HEK293 (cell line): ENCODE measurements around the gene DIP2B.

Source experiments
- CTCF ChIA-PET: fragments of 350-600 bp; formaldehyde crosslinking; extraction: SDS; loops from one replicate; lab custom pipeline; 2021; ENCODE audit warnings: antibody characterized with exemption; lab: Yijun Ruan, JAX
- POLR2A ChIA-PET: fragments of 300-600 bp; formaldehyde crosslinking; extraction: SDS; loops from one replicate; lab custom pipeline; 2020; ENCODE audit warnings: antibody characterized with exemption, inconsistent platforms; lab: Yijun Ruan, JAX
- H3K27ac ChIP-seq: fragments of 200-500 bp; sonication (Bioruptor generic); 2 replicates; pipeline ENCODE4 v1.5.1; 2014; ENCODE audit warnings: low read depth, low read length, control low read depth, inconsistent platforms; ENCODE audit errors: extremely low read depth
- H3K36me3 ChIP-seq, 2 experiments: fragments of 200-500 bp in 1 of 2; sonication (Bioruptor generic) in 1 of 2; 1 replicate in 1 of 2; 2 replicates in 1 of 2; pipeline ENCODE4 v1.5.1; 2014 to 2017; ENCODE audit warnings: inconsistent platforms in 2 of 2, low read length in 2 of 2; ENCODE audit not compliant: control insufficient read depth in 2 of 2, insufficient read depth in 1 of 2
- H3K4me1 ChIP-seq: fragments of 200-500 bp; sonication (Bioruptor generic); 2 replicates; pipeline ENCODE4 v1.5.1; 2014; ENCODE audit warnings: mild to moderate bottlenecking, low read length, inconsistent platforms; ENCODE audit not compliant: control insufficient read depth, insufficient read depth
- H3K4me3 ChIP-seq: 2 replicates; pipeline ENCODE4 v1.5.1; 2011; ENCODE audit warnings: low read depth, mild to moderate bottlenecking, control low read depth, low read length, moderate library complexity
- H3K9me3 ChIP-seq: fragments of 200-500 bp; sonication (Bioruptor generic); 2 replicates; pipeline ENCODE4 v1.5.1; 2014; ENCODE audit warnings: low read depth, low read length, inconsistent platforms; ENCODE audit not compliant: control insufficient read depth, insufficient read depth
- GFI1B ChIP-seq: fragments of 450-650 bp; formaldehyde crosslinking; IDR thresholded peaks from 2 replicates; pipeline ENCODE4 v1.5.1; 2016; ENCODE audit warnings: missing biosample characterization, missing genetic modification characterization
- GLI4 ChIP-seq: fragments of 450-650 bp; formaldehyde crosslinking; IDR thresholded peaks from 2 replicates; pipeline ENCODE4 v1.5.1; 2016; ENCODE audit warnings: missing biosample characterization, missing genetic modification characterization
- ZNF112 ChIP-seq: fragments of 450-650 bp; formaldehyde crosslinking; IDR thresholded peaks from 2 replicates; pipeline ENCODE4 v1.5.0; 2017; ENCODE audit warnings: missing biosample characterization, missing genetic modification characterization
- ZNF146 ChIP-seq: fragments of 450-650 bp; formaldehyde crosslinking; IDR thresholded peaks from 2 replicates; pipeline ENCODE4 v1.5.1; 2016; ENCODE audit warnings: missing biosample characterization, missing genetic modification characterization
- ZNF16 ChIP-seq: fragments of 450-650 bp; formaldehyde crosslinking; IDR thresholded peaks from 2 replicates; pipeline ENCODE4 v1.5.1; 2016; ENCODE audit warnings: low read depth, missing biosample characterization, missing genetic modification characterization
- ZNF169 ChIP-seq: fragments of 450-650 bp; formaldehyde crosslinking; IDR thresholded peaks from 2 replicates; pipeline ENCODE4 v1.5.1; 2016; ENCODE audit warnings: missing biosample characterization, missing genetic modification characterization
- ZNF174 ChIP-seq: fragments of 450-650 bp; formaldehyde crosslinking; IDR thresholded peaks from 2 replicates; pipeline ENCODE4 v1.5.0; 2017; ENCODE audit warnings: missing biosample characterization, mild to moderate bottlenecking, missing genetic modification characterization
- ZNF2 ChIP-seq: fragments of 450-650 bp; formaldehyde crosslinking; IDR thresholded peaks from 2 replicates; pipeline ENCODE4 v1.5.1; 2016; ENCODE audit warnings: missing biosample characterization, missing genetic modification characterization
- ZNF214 ChIP-seq: fragments of 450-650 bp; formaldehyde crosslinking; IDR thresholded peaks from 2 replicates; pipeline ENCODE4 v1.5.1; 2017; ENCODE audit warnings: missing biosample characterization, mild to moderate bottlenecking, missing genetic modification characterization, borderline replicate concordance
- ZNF311 ChIP-seq: fragments of 450-650 bp; formaldehyde crosslinking; IDR thresholded peaks from 2 replicates; pipeline ENCODE4 v1.5.1; 2017; ENCODE audit warnings: missing biosample characterization, missing genetic modification characterization, borderline replicate concordance
- ZNF558 ChIP-seq: fragments of 450-650 bp; formaldehyde crosslinking; IDR thresholded peaks from 2 replicates; pipeline ENCODE4 v1.5.1; 2016; ENCODE audit warnings: missing biosample characterization, missing genetic modification characterization
- ZNF658 ChIP-seq: fragments of 450-650 bp; formaldehyde crosslinking; IDR thresholded peaks from 2 replicates; pipeline ENCODE4; 2016; ENCODE audit warnings: missing biosample characterization, missing genetic modification characterization
- ZNF777 ChIP-seq: fragments of 450-650 bp; formaldehyde crosslinking; IDR thresholded peaks from 2 replicates; pipeline ENCODE4 v1.5.1; 2017; ENCODE audit warnings: missing biosample characterization, missing genetic modification characterization, borderline replicate concordance
- TF ChIP-seq, protein P1 (sequence below): fragments of 450-650 bp; formaldehyde crosslinking; IDR thresholded peaks from 2 replicates; pipeline ENCODE4 v1.5.1; 2016; ENCODE audit warnings: missing biosample characterization, missing genetic modification characterization
- TF ChIP-seq, protein P2 (sequence below): fragments of 450-650 bp; formaldehyde crosslinking; IDR thresholded peaks from 2 replicates; pipeline ENCODE4 v1.5.1; 2017; ENCODE audit warnings: missing biosample characterization, missing genetic modification characterization
- TF ChIP-seq, protein P3 (sequence below): fragments of 450-650 bp; formaldehyde crosslinking; IDR thresholded peaks from 2 replicates; pipeline ENCODE4 v1.5.1; 2016; ENCODE audit warnings: missing biosample characterization, missing genetic modification characterization
- TF ChIP-seq, protein P4 (sequence below): fragments of 450-650 bp; formaldehyde crosslinking; IDR thresholded peaks from 2 replicates; pipeline ENCODE4 v1.5.1; 2016; ENCODE audit warnings: missing biosample characterization, missing genetic modification characterization
- TF ChIP-seq, protein P5 (sequence below): fragments of 450-650 bp; formaldehyde crosslinking; optimal IDR thresholded peaks from 2 replicates; pipeline ENCODE3; 2016; ENCODE audit warnings: missing biosample characterization, mild to moderate bottlenecking, missing genetic modification characterization
- TF ChIP-seq, protein P6 (sequence below): fragments of 450-650 bp; formaldehyde crosslinking; IDR thresholded peaks from 2 replicates; pipeline ENCODE4 v1.5.1; 2016; ENCODE audit warnings: missing biosample characterization, missing genetic modification characterization
- TF ChIP-seq, protein P7 (sequence below): fragments of 450-650 bp; formaldehyde crosslinking; IDR thresholded peaks from 2 replicates; pipeline ENCODE4 v1.5.1; 2016; ENCODE audit warnings: missing biosample characterization, missing genetic modification characterization

DIP2B gene

DNA sequence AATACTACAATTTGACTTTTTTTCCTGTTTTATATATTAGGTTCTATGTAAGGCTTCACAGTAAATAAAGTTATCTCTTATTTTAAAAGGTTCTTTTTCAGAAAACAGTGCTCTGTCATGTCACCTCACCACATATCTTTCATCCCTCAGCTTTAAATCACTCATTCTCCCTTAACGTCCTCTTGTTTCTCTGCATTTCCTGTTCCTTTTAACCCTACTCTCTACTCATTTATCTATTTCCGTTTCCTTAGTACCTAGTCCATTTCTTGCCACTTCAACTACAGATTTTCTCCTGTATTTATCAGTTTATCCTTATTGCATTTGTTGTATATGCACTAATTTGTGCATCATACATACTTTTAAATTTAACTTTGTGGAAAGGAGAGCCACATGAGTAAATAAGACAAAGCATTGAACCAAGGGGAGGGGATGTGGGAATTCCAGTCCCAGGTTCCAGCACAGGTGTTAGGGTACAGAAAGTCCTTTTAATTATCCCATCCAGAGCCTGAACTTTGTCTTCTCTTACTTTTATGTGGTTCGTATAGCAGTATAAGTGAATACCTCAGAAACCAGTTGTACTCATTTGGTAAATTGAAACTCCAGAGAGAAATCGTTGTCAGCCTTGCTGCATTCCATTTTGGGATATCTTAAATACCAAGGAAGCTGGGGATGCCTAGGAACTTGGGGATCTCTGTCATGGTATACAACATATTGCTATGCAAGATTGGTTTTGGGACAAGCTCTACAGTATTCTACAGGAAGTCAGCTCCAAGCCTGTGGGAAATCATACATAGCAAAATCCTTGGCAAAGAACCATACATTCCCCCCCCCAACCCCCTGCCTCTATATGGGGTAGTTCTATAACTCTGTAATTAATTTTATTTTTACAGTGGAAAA lies 120.5 kb downstream of the DIP2B start:
- H3K4me3 ChIP-seq = no peak overlapping the region
- H3K36me3 ChIP-seq = peaks cover 0 to 4% of the 10 kb centered on the region in 2 experiments; a peak in 2 of 3 replicates
- CTCF ChIA-PET = interaction anchor here (0.6 kb wide), 2 partner anchors 77 to 120 kb away, joined by 3 to 4 read pairs; no protein-coding TSS in a partner anchor
- POLR2A ChIA-PET = no interaction called here
- H3K27ac ChIP-seq = no peak overlapping the region
- no peaks in the 10 kb centered on the region for H3K9me3 ChIP-seq
- H3K4me1 ChIP-seq = peaks cover 13% of the 10 kb centered on the region
- TF ChIP-seq ZNF311 (tag by site-specific recombination) (no peak), ZNF214 (tag by site-specific recombination) (no peak), GFI1B (tag by site-specific recombination) (no peak), ZNF2 (tag by site-specific recombination) (no peak), ZNF658 (tag by site-specific recombination) (no peak)
- TF ChIP-seq, protein P1, sequence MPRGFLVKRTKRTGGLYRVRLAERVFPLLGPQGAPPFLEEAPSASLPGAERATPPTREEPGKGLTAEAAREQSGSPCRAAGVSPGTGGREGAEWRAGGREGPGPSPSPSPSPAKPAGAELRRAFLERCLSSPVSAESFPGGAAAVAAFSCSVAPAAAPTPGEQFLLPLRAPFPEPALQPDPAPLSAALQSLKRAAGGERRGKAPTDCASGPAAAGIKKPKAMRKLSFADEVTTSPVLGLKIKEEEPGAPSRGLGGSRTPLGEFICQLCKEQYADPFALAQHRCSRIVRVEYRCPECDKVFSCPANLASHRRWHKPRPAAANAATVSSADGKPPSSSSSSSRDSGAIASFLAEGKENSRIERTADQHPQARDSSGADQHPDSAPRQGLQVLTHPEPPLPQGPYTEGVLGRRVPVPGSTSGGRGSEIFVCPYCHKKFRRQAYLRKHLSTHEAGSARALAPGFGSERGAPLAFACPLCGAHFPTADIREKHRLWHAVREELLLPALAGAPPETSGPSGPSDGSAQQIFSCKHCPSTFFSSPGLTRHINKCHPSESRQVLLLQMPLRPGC (tag by site-specific recombination) = no peak
- TF ChIP-seq, protein P2, sequence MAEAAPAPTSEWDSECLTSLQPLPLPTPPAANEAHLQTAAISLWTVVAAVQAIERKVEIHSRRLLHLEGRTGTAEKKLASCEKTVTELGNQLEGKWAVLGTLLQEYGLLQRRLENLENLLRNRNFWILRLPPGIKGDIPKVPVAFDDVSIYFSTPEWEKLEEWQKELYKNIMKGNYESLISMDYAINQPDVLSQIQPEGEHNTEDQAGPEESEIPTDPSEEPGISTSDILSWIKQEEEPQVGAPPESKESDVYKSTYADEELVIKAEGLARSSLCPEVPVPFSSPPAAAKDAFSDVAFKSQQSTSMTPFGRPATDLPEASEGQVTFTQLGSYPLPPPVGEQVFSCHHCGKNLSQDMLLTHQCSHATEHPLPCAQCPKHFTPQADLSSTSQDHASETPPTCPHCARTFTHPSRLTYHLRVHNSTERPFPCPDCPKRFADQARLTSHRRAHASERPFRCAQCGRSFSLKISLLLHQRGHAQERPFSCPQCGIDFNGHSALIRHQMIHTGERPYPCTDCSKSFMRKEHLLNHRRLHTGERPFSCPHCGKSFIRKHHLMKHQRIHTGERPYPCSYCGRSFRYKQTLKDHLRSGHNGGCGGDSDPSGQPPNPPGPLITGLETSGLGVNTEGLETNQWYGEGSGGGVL = no peak
- TF ChIP-seq, protein P3, sequence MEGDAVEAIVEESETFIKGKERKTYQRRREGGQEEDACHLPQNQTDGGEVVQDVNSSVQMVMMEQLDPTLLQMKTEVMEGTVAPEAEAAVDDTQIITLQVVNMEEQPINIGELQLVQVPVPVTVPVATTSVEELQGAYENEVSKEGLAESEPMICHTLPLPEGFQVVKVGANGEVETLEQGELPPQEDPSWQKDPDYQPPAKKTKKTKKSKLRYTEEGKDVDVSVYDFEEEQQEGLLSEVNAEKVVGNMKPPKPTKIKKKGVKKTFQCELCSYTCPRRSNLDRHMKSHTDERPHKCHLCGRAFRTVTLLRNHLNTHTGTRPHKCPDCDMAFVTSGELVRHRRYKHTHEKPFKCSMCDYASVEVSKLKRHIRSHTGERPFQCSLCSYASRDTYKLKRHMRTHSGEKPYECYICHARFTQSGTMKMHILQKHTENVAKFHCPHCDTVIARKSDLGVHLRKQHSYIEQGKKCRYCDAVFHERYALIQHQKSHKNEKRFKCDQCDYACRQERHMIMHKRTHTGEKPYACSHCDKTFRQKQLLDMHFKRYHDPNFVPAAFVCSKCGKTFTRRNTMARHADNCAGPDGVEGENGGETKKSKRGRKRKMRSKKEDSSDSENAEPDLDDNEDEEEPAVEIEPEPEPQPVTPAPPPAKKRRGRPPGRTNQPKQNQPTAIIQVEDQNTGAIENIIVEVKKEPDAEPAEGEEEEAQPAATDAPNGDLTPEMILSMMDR (tag by site-specific recombination) = no peak

DNA sequence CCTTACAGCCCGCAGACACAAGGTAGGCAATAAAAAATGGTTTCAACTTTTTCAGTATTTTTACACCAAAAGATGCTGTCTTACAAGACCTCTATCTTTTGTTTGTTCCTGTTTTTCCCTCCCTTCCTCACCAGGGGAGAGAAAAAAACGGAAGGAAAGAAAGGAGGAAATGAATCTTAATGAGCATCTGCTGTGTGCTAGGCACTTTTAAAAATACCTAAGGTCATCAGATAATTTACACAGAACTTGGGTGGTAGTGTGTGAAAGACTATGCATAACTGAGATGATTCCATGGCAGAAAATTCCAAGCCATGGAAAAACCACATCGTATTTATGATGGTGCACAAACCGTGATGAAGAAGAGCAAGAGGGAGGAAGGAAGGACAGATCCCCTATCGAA lies 121.2 kb downstream of the DIP2B start:
- Histone ChIP-seq H3K9me3 (no peaks in the 10 kb centered on the region), H3K27ac (no peak overlapping the region), H3K36me3 (peaks cover 0 to 4% of the 10 kb centered on the region in 2 experiments; a peak in 2 of 3 replicates), H3K4me1 (peaks cover 8% of the 10 kb centered on the region), H3K4me3 (no peak overlapping the region)
- CTCF ChIA-PET = interaction anchor here (0.6 to 2.9 kb wide), 2 partner anchors 12 to 121 kb away, joined by 4 to 12 read pairs; no protein-coding TSS in a partner anchor
- TF ChIP-seq GLI4 (tag by site-specific recombination) (no peak), ZNF558 (no peak), ZNF146 (tag by site-specific recombination) (no peak), ZNF174 (tag by site-specific recombination) (no peak), ZNF16 (tag by site-specific recombination) (no peak), ZNF777 (tag by site-specific recombination) (no peak), ZNF112 (tag by site-specific recombination) (no peak), ZNF169 (tag by site-specific recombination) (no peak), ZNF2 (tag by site-specific recombination) (no peak)
- TF ChIP-seq, protein P4, sequence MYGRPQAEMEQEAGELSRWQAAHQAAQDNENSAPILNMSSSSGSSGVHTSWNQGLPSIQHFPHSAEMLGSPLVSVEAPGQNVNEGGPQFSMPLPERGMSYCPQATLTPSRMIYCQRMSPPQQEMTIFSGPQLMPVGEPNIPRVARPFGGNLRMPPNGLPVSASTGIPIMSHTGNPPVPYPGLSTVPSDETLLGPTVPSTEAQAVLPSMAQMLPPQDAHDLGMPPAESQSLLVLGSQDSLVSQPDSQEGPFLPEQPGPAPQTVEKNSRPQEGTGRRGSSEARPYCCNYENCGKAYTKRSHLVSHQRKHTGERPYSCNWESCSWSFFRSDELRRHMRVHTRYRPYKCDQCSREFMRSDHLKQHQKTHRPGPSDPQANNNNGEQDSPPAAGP (tag by site-specific recombination) = no peak
- TF ChIP-seq, protein P5, sequence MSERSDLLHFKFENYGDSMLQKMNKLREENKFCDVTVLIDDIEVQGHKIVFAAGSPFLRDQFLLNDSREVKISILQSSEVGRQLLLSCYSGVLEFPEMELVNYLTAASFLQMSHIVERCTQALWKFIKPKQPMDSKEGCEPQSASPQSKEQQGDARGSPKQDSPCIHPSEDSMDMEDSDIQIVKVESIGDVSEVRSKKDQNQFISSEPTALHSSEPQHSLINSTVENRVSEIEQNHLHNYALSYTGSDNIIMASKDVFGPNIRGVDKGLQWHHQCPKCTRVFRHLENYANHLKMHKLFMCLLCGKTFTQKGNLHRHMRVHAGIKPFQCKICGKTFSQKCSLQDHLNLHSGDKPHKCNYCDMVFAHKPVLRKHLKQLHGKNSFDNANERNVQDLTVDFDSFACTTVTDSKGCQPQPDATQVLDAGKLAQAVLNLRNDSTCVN (tag by site-specific recombination) = no peak
- TF ChIP-seq, protein P6, sequence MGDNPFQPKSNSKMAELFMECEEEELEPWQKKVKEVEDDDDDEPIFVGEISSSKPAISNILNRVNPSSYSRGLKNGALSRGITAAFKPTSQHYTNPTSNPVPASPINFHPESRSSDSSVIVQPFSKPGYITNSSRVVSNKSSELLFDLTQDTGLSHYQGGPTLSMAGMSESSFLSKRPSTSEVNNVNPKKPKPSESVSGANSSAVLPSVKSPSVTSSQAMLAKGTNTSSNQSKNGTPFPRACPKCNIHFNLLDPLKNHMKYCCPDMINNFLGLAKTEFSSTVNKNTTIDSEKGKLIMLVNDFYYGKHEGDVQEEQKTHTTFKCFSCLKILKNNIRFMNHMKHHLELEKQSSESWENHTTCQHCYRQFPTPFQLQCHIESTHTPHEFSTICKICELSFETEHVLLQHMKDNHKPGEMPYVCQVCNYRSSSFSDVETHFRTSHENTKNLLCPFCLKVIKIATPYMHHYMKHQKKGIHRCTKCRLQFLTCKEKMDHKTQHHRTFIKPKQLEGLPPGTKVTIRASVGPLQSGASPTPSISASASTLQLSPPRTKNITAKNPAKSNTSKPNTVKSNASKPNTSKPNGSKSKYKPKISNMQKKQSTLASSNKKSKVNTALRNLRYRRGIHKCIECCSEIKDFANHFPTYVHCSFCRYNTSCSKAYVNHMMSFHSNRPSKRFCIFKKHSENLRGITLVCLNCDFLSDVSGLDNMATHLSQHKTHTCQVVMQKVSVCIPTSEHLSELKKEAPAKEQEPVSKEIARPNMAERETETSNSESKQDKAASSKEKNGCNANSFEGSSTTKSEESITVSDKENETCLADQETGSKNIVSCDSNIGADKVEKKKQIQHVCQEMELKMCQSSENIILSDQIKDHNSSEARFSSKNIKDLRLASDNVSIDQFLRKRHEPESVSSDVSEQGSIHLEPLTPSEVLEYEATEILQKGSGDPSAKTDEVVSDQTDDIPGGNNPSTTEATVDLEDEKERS (tag by site-specific recombination) = no peak
- TF ChIP-seq, protein P7, sequence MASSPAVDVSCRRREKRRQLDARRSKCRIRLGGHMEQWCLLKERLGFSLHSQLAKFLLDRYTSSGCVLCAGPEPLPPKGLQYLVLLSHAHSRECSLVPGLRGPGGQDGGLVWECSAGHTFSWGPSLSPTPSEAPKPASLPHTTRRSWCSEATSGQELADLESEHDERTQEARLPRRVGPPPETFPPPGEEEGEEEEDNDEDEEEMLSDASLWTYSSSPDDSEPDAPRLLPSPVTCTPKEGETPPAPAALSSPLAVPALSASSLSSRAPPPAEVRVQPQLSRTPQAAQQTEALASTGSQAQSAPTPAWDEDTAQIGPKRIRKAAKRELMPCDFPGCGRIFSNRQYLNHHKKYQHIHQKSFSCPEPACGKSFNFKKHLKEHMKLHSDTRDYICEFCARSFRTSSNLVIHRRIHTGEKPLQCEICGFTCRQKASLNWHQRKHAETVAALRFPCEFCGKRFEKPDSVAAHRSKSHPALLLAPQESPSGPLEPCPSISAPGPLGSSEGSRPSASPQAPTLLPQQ (tag by site-specific recombination) = no peak
- POLR2A ChIA-PET = no interaction called here
